K562 (cell line): ENCODE measurements around the gene MAP1A. TPM values are rescaled to one million over a fixed set of nuclear protein-coding genes. Genes with fewer than 3 reads are reported as not detected.

Experiments
- ARID2 ChIP-seq: fragments of 450-650 bp; IDR thresholded peaks from 2 replicates; pipeline ENCODE4 v1.6.1; 2017; ENCODE audit warnings: antibody characterized with exemption, mild to moderate bottlenecking
- CHD4 ChIP-seq: fragments of 200-600 bp; sonication (generic); IDR thresholded peaks from 3 replicates; pipeline ENCODE4 v1.6.1; 2012; ENCODE audit warnings: low read depth, mild to moderate bottlenecking, mixed read lengths, low read length, inconsistent platforms; ENCODE audit not compliant: insufficient read depth, insufficient replicate concordance, poor library complexity, severe bottlenecking
- CTBP1 ChIP-seq: fragments of 450-650 bp; IDR thresholded peaks from 2 replicates; pipeline ENCODE4 v1.6.1; 2016; ENCODE audit warnings: borderline replicate concordance
- EGR1 ChIP-seq: fragments of 450-650 bp; conservative IDR thresholded peaks from 2 replicates; pipeline ENCODE4 v1.6.1; 2017; ENCODE audit warnings: mild to moderate bottlenecking
- ELF4 ChIP-seq: fragments of 450-650 bp; formaldehyde crosslinking; IDR thresholded peaks from 2 replicates; pipeline ENCODE4 v1.4.0; 2022; ENCODE audit warnings: missing genetic modification characterization
- HMGN3 ChIP-seq: IDR thresholded peaks from 2 replicates; pipeline ENCODE4 v1.6.1; 2011; ENCODE audit warnings: borderline replicate concordance, low read depth, mild to moderate bottlenecking, mixed read lengths, low read length; ENCODE audit not compliant: insufficient read length; ENCODE audit errors: extremely low read depth
- MECOM ChIP-seq: fragments of 250-450 bp; sonication (Bioruptor Pico); IDR thresholded peaks from 2 replicates; pipeline ENCODE4 v1.8.0; 2022; ENCODE audit warnings: inconsistent platforms
- NFATC3 ChIP-seq: fragments of 450-650 bp; IDR thresholded peaks from 2 replicates; pipeline ENCODE4 v1.6.1; 2017; ENCODE audit warnings: mild to moderate bottlenecking
- RFX5 ChIP-seq: IDR thresholded peaks from 2 replicates; pipeline ENCODE4 v1.6.1; 2011; ENCODE audit warnings: low read depth, mild to moderate bottlenecking, improper control_type of control experiment, low read length
- SFPQ ChIP-seq: fragments of 200-400 bp; formaldehyde crosslinking; IDR thresholded peaks from 2 replicates; pipeline ENCODE4 v1.6.1; 2017; ENCODE audit warnings: mild to moderate bottlenecking, low read depth, low read length, moderate library complexity
- SMAD2 ChIP-seq: fragments of 150-350 bp; IDR thresholded peaks from 2 replicates; pipeline ENCODE4 v1.6.1; 2014; ENCODE audit warnings: low read depth, mild to moderate bottlenecking, low read length
- SP2 ChIP-seq: IDR thresholded peaks from 2 replicates; pipeline ENCODE4 v1.6.1; 2011; ENCODE audit warnings: mild to moderate bottlenecking, low read depth, low read length, moderate library complexity; ENCODE audit not compliant: poor library complexity, severe bottlenecking; ENCODE audit errors: extremely low read depth
- ZC3H8 ChIP-seq: fragments of 450-650 bp; IDR thresholded peaks from 2 replicates; pipeline ENCODE4 v1.6.1; 2017
- ZNF12 ChIP-seq: sonication (generic); formaldehyde crosslinking; IDR thresholded peaks from 2 replicates; pipeline ENCODE4 v1.4.0; 2020; ENCODE audit warnings: mild to moderate bottlenecking, missing genetic modification reagents
- ZNF324 ChIP-seq: fragments of 250-450 bp; sonication (Bioruptor Pico); IDR thresholded peaks from 2 replicates; pipeline ENCODE4 v1.4.0; 2020; ENCODE audit warnings: mild to moderate bottlenecking
- ZNF41 ChIP-seq: fragments of 250-450 bp; sonication (Bioruptor Pico); conservative IDR thresholded peaks from 2 replicates; pipeline ENCODE4 v1.4.0; 2020; ENCODE audit warnings: mild to moderate bottlenecking
- polyA plus RNA-seq, 8 experiments: library from polyadenylated mRNA; depleted of rRNA in 4 of 8; stranded (reverse) in 5 of 8; unstranded in 3 of 8; fragments of >200 nt; fragmentation: Nextera tagmentation in 2 of 8; fragmentation: Illumina TruSeq in 1 of 8; extraction: Ambion mirVana in 2 of 8; extraction: Trizol in 1 of 8; gene quantifications; 2 replicates each; pipeline versions ENCODE4 v1.2.1 to v1.2.3, GENCODE V29; 2011 to 2014; ENCODE audit warnings: inconsistent platforms in 1 of 8, missing spikeins in 1 of 8
- total RNA-seq, 7 experiments: library from RNA; depleted of rRNA in 6 of 7; stranded (reverse); fragments of >200 nt in 6 of 7; fragmentation: Illumina TruSeq in 2 of 7; extraction: Trizol in 2 of 7; gene quantifications; 2 replicates each; pipeline versions ENCODE4 v1.2.1 to v1.2.3, GENCODE V29; 2011 to 2021; ENCODE audit warnings: low replicate concordance in 1 of 7
- TF ChIP-seq, protein P1 (sequence below): fragments of 450-650 bp; IDR thresholded peaks from 2 replicates; pipeline ENCODE4 v1.6.1; 2016; ENCODE audit warnings: antibody characterized with exemption
- TF ChIP-seq, protein P2 (sequence below), 2 experiments: fragments of 200-800 bp in 1 of 2; sonication (Bioruptor generic) in 1 of 2; sonication (generic) in 1 of 2; formaldehyde crosslinking in 1 of 2; IDR thresholded peaks in 1 of 2; conservative IDR thresholded peaks in 1 of 2; 2 replicates each; pipeline versions ENCODE4 v1.5.0 to v1.6.1; 2016 to 2020; ENCODE audit warnings: missing compliant biosample characterization in 1 of 2, missing genetic modification characterization in 1 of 2, missing genetic modification reagents in 1 of 2
- TF ChIP-seq, protein P3 (sequence below): fragments of 250-450 bp; sonication (Bioruptor Pico); IDR thresholded peaks from 2 replicates; pipeline ENCODE4 v1.5.0; 2021; ENCODE audit warnings: mild to moderate bottlenecking, moderate library complexity

Gene MAP1A
- total and polyA plus RNA-seq, 9 of the 15 experiments (the other 6 are each of a cell fraction or from before 2014, with no cell fraction given), result 2.0 to 20.3 (median 7.3) TPM

DNA sequence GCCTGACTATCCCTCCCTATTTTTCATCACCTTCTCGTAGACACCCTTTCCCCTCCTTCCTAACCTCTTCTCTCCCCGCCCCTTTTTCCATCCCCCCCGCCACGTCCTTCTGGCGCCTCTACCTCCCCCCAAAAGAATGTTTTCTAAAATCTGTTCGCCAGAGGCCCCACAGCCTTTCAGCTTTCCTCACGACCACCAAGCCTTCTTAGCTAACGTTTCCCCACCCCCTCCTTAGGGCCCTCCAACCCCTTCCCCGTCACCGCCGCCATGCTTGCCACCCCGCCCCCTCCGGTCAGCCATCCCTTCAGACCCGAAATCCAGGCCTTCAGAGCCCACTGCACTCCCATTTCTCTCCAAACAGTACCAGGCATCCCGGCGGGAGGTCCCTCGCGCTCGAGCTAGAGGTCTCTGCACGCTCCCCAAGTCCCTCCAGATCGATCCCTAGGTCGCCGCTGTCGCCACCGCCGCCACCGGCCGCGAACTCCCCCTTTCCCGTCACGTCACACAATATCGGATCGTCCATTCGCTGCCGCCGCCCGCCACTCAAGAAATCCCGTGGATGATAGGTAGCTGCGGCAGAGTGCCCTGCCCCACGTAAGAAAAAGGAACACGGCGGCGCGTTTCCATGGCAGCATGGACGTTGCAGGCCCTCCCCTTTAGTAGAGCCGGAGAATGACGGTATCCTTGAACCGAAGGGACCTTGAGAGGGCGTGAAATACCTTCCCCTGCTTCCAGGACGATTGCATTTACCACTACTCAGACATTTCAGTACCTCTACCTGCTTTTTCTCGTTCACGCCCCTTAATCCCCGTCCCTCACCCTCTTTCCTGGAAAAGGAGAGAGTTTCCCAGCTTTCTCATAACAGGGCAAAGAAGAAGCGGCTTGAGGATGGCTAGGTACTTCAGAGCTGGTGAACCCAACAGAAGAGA lies 24.5 kb upstream of the MAP1A start, which contains the start of gene TP53BP1 (continued):
- TF ChIP-seq, protein P1, sequence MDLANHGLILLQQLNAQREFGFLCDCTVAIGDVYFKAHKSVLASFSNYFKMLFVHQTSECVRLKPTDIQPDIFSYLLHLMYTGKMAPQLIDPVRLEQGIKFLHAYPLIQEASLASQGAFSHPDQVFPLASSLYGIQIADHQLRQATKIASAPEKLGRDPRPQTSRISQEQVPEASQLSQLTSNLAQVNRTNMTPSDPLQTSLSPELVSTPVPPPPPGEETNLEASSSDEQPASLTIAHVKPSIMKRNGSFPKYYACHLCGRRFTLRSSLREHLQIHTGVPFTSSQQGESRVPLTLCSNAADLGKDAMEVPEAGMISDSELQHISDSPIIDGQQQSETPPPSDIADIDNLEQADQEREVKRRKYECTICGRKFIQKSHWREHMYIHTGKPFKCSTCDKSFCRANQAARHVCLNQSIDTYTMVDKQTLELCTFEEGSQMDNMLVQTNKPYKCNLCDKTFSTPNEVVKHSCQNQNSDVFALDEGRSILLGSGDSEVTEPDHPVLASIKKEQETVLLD, result 0 out of 2 replicates have a peak, but pooled peaks have one; percentile 66
- TF ChIP-seq CTBP1 (peak; percentile 80; the same call in 1 of the 2 replicates), SFPQ (no peak), HMGN3 (peak; percentile 54), SMAD2 (no peak), ARID2 (peak; percentile 43; the same call in 1 of the 2 replicates), EGR1 (peak; percentile 62), SP2 (peak; percentile 81), CHD4 (no peak), ZC3H8 (no peak), NFATC3 (no peak), ZNF12 (CRISPR knock-in tag) (no peak), MECOM (CRISPR knock-in tag) (no peak), ELF4 (no peak), RFX5 (no peak), ZNF324 (CRISPR knock-in tag) (no peak), ZNF41 (CRISPR knock-in tag) (no peak)
- TF ChIP-seq, protein P2, sequence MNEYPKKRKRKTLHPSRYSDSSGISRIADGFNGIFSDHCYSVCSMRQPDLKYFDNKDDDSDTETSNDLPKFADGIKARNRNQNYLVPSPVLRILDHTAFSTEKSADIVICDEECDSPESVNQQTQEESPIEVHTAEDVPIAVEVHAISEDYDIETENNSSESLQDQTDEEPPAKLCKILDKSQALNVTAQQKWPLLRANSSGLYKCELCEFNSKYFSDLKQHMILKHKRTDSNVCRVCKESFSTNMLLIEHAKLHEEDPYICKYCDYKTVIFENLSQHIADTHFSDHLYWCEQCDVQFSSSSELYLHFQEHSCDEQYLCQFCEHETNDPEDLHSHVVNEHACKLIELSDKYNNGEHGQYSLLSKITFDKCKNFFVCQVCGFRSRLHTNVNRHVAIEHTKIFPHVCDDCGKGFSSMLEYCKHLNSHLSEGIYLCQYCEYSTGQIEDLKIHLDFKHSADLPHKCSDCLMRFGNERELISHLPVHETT (CRISPR knock-in tag; conservative IDR thresholded peaks at IDR 0.05 in 1 of 2, IDR thresholded peaks at IDR 0.05 in 1 of 2), result no peak
- TF ChIP-seq, protein P3, sequence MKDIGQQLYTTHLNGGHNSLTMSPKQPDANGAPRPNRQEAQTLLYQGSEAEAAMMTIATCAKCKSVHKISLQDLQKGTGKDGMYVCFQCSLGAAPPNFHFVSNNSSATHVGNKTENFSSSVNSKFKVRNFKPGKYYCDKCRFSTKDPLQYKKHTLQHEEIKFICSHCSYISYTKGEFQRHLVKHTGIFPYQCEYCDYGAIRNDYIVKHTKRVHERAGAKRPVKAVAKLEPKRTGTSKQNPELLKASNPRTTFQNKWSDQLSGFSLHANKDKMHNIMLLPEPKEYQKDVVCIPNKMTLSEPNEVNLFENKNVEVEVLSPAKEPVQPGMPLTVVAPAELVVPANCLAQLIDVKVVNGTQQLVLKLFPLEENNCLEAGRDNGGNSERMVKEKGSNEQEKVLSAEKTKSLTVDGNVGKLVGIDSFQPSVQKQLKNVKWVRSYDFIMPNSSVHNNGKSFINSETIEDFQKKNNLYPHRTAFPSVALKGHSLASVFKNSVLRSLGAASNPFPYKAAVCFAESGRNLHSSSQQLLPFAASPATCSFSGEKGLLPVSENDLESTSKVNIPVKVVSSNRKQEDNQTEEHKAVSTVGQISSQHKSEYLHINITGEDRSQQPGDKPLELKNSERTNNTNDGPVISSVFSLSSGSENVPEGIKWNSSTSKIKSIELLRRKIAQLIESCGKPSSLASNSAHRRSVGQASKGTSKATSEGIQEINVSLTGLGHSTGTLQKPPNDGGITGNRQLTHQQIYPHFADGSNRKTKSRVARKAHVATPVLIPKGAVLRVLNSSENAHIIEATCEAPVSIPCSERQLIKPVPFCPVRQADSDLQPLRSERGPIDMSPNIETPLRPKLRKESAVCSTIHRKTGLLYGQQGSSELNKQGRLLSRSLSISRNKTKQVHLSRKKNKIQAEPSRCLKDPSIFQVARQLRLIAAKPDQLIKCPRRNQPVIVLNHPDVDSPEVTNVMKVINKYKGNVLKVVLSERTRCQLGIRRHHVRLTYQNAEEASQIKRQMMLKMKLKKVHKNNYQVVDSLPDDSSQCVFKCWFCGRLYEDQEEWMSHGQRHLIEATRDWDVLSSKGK (CRISPR knock-in tag), result no peak
